Glutamatergic neuron (in vitro differentiated cells): ENCODE measurements around the gene SYS1. TPM values are rescaled to one million over a fixed set of nuclear protein-coding genes. Genes with fewer than 3 reads are reported as not detected.
A peak's percentile ranks its signal among the peaks of the same experiment; 100 is the strongest.

Experiments
- DNase-seq: peaks from one replicate; pipeline ENCODE4 v3.0.0; 2022
- H3K27ac Mint-ChIP-seq: one replicate; pipeline ENCODE4 v1.8.0; 2020; ENCODE audit warnings: mild to moderate bottlenecking, mixed read lengths, inconsistent platforms; ENCODE audit not compliant: unreplicated experiment
- H3K27me3 Mint-ChIP-seq: one replicate; pipeline ENCODE4 v1.8.0; 2020; ENCODE audit warnings: mild to moderate bottlenecking, moderate library complexity, mixed read lengths, inconsistent platforms; ENCODE audit not compliant: unreplicated experiment
- H3K36me3 Mint-ChIP-seq: one replicate; pipeline ENCODE4 v1.8.0; 2020; ENCODE audit warnings: mild to moderate bottlenecking, mixed read lengths, inconsistent platforms; ENCODE audit not compliant: unreplicated experiment
- H3K4me1 Mint-ChIP-seq: one replicate; pipeline ENCODE4 v1.8.0; 2020; ENCODE audit warnings: mild to moderate bottlenecking, low read depth, mixed read lengths, inconsistent platforms; ENCODE audit not compliant: unreplicated experiment
- H3K4me3 Mint-ChIP-seq: one replicate; pipeline ENCODE4 v1.8.0; 2020; ENCODE audit warnings: mild to moderate bottlenecking, mixed read lengths, inconsistent platforms; ENCODE audit not compliant: unreplicated experiment
- H3K9me3 Mint-ChIP-seq: one replicate; pipeline ENCODE4 v1.8.0; 2020; ENCODE audit warnings: mild to moderate bottlenecking, moderate library complexity, mixed read lengths, inconsistent platforms; ENCODE audit not compliant: unreplicated experiment
- CTCF ChIP-seq: fragments of 200-600 bp; sonication (generic); IDR thresholded peaks from one replicate; pipeline ENCODE4 v1.5.0; 2021; ENCODE audit not compliant: partially characterized antibody, unreplicated experiment
- total RNA-seq: library from RNA; stranded (reverse); fragmentation: NEBNext Ultra II Directional; extraction: Animal tissue kit (Norgen Biotek cat#: 25700); gene quantifications from one replicate; pipeline ENCODE4 v1.2.1, GENCODE V29; 2021; ENCODE audit not compliant: unreplicated experiment

The SYS1 gene
- total RNA-seq, 1 donor from 2014 or later: 17.7 TPM

GRCh38 chr20:45336530-45337366, 26.2 kb upstream of the SYS1 start:
- no peaks in the 10 kb centered on the region for H3K36me3 Mint-ChIP-seq
- no peak overlapping the region for H3K27ac Mint-ChIP-seq
- H3K4me1 Mint-ChIP-seq: peaks cover 1% of the 10 kb centered on the region
- no peak for TF ChIP-seq CTCF
- H3K9me3 Mint-ChIP-seq: peaks cover 5% of the 10 kb centered on the region
- H3K4me3 Mint-ChIP-seq: no peak overlapping the region
- H3K27me3 Mint-ChIP-seq: peaks cover 5% of the 10 kb centered on the region
- DNase-seq: no peak

GRCh38 chr20:45337367-45338120, 25.4 kb upstream of the SYS1 start:
- peaks cover 5% of the 10 kb centered on the region for H3K27me3 Mint-ChIP-seq
- H3K4me3 Mint-ChIP-seq: no peak overlapping the region
- no peak for DNase-seq

GRCh38 chr20:45338121-45339030, 24.6 kb upstream of the SYS1 start:
- Mint-ChIP-seq H3K9me3 (peaks cover 5% of the 10 kb centered on the region), H3K4me1 (peaks cover 1% of the 10 kb centered on the region), H3K27ac (no peak overlapping the region), H3K4me3 (no peak overlapping the region), H3K27me3 (peaks cover 5% of the 10 kb centered on the region), H3K36me3 (no peaks in the 10 kb centered on the region)
- no peak for DNase-seq
- TF ChIP-seq CTCF: no peak

More at GRCh38 chr20:45337367-45338120, 25.4 kb upstream of the SYS1 start:
- Mint-ChIP-seq H3K4me1 (peaks cover 1% of the 10 kb centered on the region), H3K9me3 (peaks cover 5% of the 10 kb centered on the region), H3K36me3 (no peaks in the 10 kb centered on the region), H3K27ac (no peak overlapping the region)
- TF ChIP-seq CTCF: no peak

GRCh38 chr20:45339084-45339483, 23.9 kb upstream of the SYS1 start:
- no peak overlapping the region for H3K4me3 Mint-ChIP-seq
- no peak for DNase-seq
- H3K27ac Mint-ChIP-seq: peak overlapping the region; percentile 38
- H3K27me3 Mint-ChIP-seq: peaks cover 5% of the 10 kb centered on the region
- TF ChIP-seq CTCF: no peak
- peaks cover 5% of the 10 kb centered on the region for H3K9me3 Mint-ChIP-seq
- H3K36me3 Mint-ChIP-seq: no peaks in the 10 kb centered on the region
- H3K4me1 Mint-ChIP-seq: peaks cover 1% of the 10 kb centered on the region
